Measurements from ENCODE around the gene CDKAL1. TPM values are rescaled to one million over a fixed set of nuclear protein-coding genes. Genes with fewer than 3 reads are reported as not detected.

Gene CDKAL1
- total RNA-seq, 1 donor from 2014 or later, result 13.4 TPM

- TF ChIP-seq CTCF (IDR thresholded peaks at IDR 0.05; ENCODE audit: insufficient read depth, low read length, severe bottlenecking), result no peak
- Histone ChIP-seq H3K36me3 (ENCODE audit: control insufficient read depth, insufficient read depth, low read length) (no peaks in the 10 kb centered on the region), H3K4me3 (ENCODE audit: low read depth, low read length) (no peak overlapping the region), H3K27me3 (ENCODE audit: control insufficient read depth, insufficient read depth, low read length) (no peaks in the 10 kb centered on the region)
- no peak for FAIRE-seq
- DNase-seq (ENCODE audit: low read depth), result no peak
These were observed 648.3 kb downstream of the CDKAL1 start for GRCh38 chr6:21182589-21182988.

GRCh38 chr6:21185861-21186478 is 651.7 kb downstream of the CDKAL1 start:
- TF ChIP-seq CTCF (IDR thresholded peaks at IDR 0.05; ENCODE audit: insufficient read depth, low read length, severe bottlenecking), result no peak
- Histone ChIP-seq H3K27me3 (ENCODE audit: control insufficient read depth, insufficient read depth, low read length) (no peaks in the 10 kb centered on the region), H3K36me3 (ENCODE audit: control insufficient read depth, insufficient read depth, low read length) (no peaks in the 10 kb centered on the region), H3K4me3 (ENCODE audit: low read depth, low read length) (no peak overlapping the region)
- no peak for DNase-seq (ENCODE audit: low read depth)
- no peak for FAIRE-seq

GRCh38 chr6:21186479-21187055 is 652.3 kb downstream of the CDKAL1 start:
- DNase-seq (ENCODE audit: low read depth) (no peak), FAIRE-seq (no peak)
- no peak overlapping the region for H3K4me3 ChIP-seq (ENCODE audit: low read depth, low read length)
- H3K36me3 ChIP-seq (ENCODE audit: control insufficient read depth, insufficient read depth, low read length), result no peaks in the 10 kb centered on the region
- TF ChIP-seq CTCF (IDR thresholded peaks at IDR 0.05; ENCODE audit: insufficient read depth, low read length, severe bottlenecking), result no peak
- H3K27me3 ChIP-seq (ENCODE audit: control insufficient read depth, insufficient read depth, low read length), result no peaks in the 10 kb centered on the region

GRCh38 chr6:21187485-21187884 is 653.2 kb downstream of the CDKAL1 start:
- DNase-seq (ENCODE audit: low read depth) (no peak), FAIRE-seq (no peak)
- H3K36me3 ChIP-seq (ENCODE audit: control insufficient read depth, insufficient read depth, low read length), result no peaks in the 10 kb centered on the region
- H3K27me3 ChIP-seq (ENCODE audit: control insufficient read depth, insufficient read depth, low read length), result no peaks in the 10 kb centered on the region
- TF ChIP-seq CTCF (IDR thresholded peaks at IDR 0.05; ENCODE audit: insufficient read depth, low read length, severe bottlenecking), result no peak
- H3K4me3 ChIP-seq (ENCODE audit: low read depth, low read length), result no peak overlapping the region

- Histone ChIP-seq H3K4me3 (ENCODE audit: low read depth, low read length) (no peak overlapping the region), H3K36me3 (ENCODE audit: control insufficient read depth, insufficient read depth, low read length) (no peaks in the 10 kb centered on the region), H3K27me3 (ENCODE audit: control insufficient read depth, insufficient read depth, low read length) (no peaks in the 10 kb centered on the region)
- TF ChIP-seq CTCF (IDR thresholded peaks at IDR 0.05; ENCODE audit: insufficient read depth, low read length, severe bottlenecking), result no peak
- FAIRE-seq (no peak), DNase-seq (ENCODE audit: low read depth) (peak; percentile 87)
These were observed 654.4 kb downstream of the CDKAL1 start for GRCh38 chr6:21188505-21189223.
